Sciatic nerve (tissue), 2 donors: ENCODE data around the gene CDKL4. TPM values are rescaled to one million over a fixed set of nuclear protein-coding genes. Genes with fewer than 3 reads are reported as not detected.

ENCODE experiments used
- ATAC-seq: fragments of 200-7000 bp; cut with Tn5 transposase; one replicate; pipeline ENCODE4 v1.9.1; 2020; ENCODE audit warnings: mild to moderate bottlenecking, moderate library complexity
- DNase-seq: peaks from one replicate; pipeline ENCODE4 v3.0.0-alpha.2; 2020; ENCODE audit warnings: low spot score
- intact Hi-C: fragments of 100-400 bp; cut with DNase I; formaldehyde crosslinking; loops from one replicate; pipeline ENCODE4 v1.14.2; 2022
- total RNA-seq: library from RNA; stranded (reverse); fragmentation: NEBNext Ultra II Directional; extraction: Animal tissue kit (Norgen Biotek cat#: 25700); gene quantifications from one replicate; pipeline ENCODE4 v1.2.1, GENCODE V29; 2021
- donor health status: DM: no; HTN: no; CAD: no.
- donor health status: DM: no; HTN: no; CAD: no.

The CDKL4 gene
- total RNA-seq, 1 donor from 2014 or later: 0.53 TPM

- ATAC-seq: no peak
- intact Hi-C loops: no loop called here
Measured at GRCh38 chr2:39127973-39128372, 115.8 kb downstream of the CDKL4 start.

More at GRCh38 chr2:39127973-39128372, 115.8 kb downstream of the CDKL4 start:
- DNase-seq: no peak

Other genes with a start within 250 kb of the CDKL4 start
- 53.9 TPM for gene SOS1, start 122.9 kb downstream of the CDKL4 start, total RNA-seq
- 50.4 TPM for gene MAP4K3, start 193.3 kb upstream of the CDKL4 start, total RNA-seq